Right atrium auricular region (tissue), 2 donors: ENCODE results near the gene LTV1. TPM values are rescaled to one million over a fixed set of nuclear protein-coding genes. Genes with fewer than 3 reads are reported as not detected.

Experiments used
- DNase-seq: peaks from one replicate; pipeline ENCODE4 v3.0.0-alpha.2; 2019; ENCODE audit warnings: low spot score
- H3K27ac ChIP-seq, 2 donors: fragments of 200-600 bp; sonication (generic); 1 replicate in 1 of 2; 2 replicates in 1 of 2; pipeline ENCODE4 v1.5.1; 2016 to 2019
- H3K27me3 ChIP-seq, 2 donors: fragments of 200-600 bp; sonication (generic); one replicate each; pipeline versions ENCODE4 v1.5.1 to v1.6.0; 2017 to 2019
- H3K36me3 ChIP-seq: fragments of 200-600 bp; sonication (generic); one replicate; pipeline ENCODE4 v1.5.1; 2016
- H3K4me1 ChIP-seq, 2 donors: fragments of 200-600 bp; sonication (generic); one replicate each; pipeline versions ENCODE4 v1.5.1 to v1.6.0; 2017 to 2019
- H3K4me3 ChIP-seq, 2 donors: fragments of 200-600 bp; sonication (generic); 1 replicate in 1 of 2; 2 replicates in 1 of 2; pipeline ENCODE4 v1.5.1; 2017 to 2019; ENCODE audit warnings: mild to moderate bottlenecking in 1 of 2, moderate library complexity in 1 of 2
- H3K9me3 ChIP-seq, 2 donors: fragments of 200-600 bp; sonication (generic); one replicate each; pipeline ENCODE4 v1.5.1; 2019
- CTCF ChIP-seq, 2 donors: fragments of 200-600 bp; sonication (generic); IDR thresholded peaks; one replicate each; pipeline ENCODE4 v1.5.1; 2019; ENCODE audit warnings: antibody characterized with exemption in 2 of 2
- total RNA-seq, 2 donors: library from RNA; depleted of rRNA; stranded (reverse); fragments of >200 nt; gene quantifications; one replicate each; pipeline ENCODE4 v1.1.0, GENCODE V29; 2016

The LTV1 gene
- total RNA-seq, 2 donors from 2014 or later: 8.4 to 9.1 TPM

GRCh38 chr6:143884216-143884900 is 41.2 kb downstream of the LTV1 start:
- Histone ChIP-seq H3K36me3 (no peaks in the 10 kb centered on the region), H3K9me3 (peaks cover 0 to 5% of the 10 kb centered on the region in 2 donors), H3K27ac (no peak overlapping the region), H3K4me3 (no peak overlapping the region), H3K27me3 (no peaks in the 10 kb centered on the region), H3K4me1 (no peaks in the 10 kb centered on the region)
- no peak for DNase-seq
- no peak for TF ChIP-seq CTCF (IDR thresholded peaks at IDR 0.05)

GRCh38 chr6:143885116-143885515 is 42.0 kb downstream of the LTV1 start:
- no peak overlapping the region for H3K4me3 ChIP-seq
- no peaks in the 10 kb centered on the region for H3K36me3 ChIP-seq
- H3K4me1 ChIP-seq: no peaks in the 10 kb centered on the region
- no peak for DNase-seq
- no peaks in the 10 kb centered on the region for H3K27me3 ChIP-seq
- H3K27ac ChIP-seq: no peak overlapping the region
- peaks cover 0 to 5% of the 10 kb centered on the region in 2 donors for H3K9me3 ChIP-seq
- TF ChIP-seq CTCF (IDR thresholded peaks at IDR 0.05): no peak

GRCh38 chr6:143894655-143895054 is 51.5 kb downstream of the LTV1 start:
- TF ChIP-seq CTCF (IDR thresholded peaks at IDR 0.05): no peak
- no peak overlapping the region for H3K4me3 ChIP-seq
- no peaks in the 10 kb centered on the region for H3K27me3 ChIP-seq
- H3K36me3 ChIP-seq: no peaks in the 10 kb centered on the region
- H3K27ac ChIP-seq: no peak overlapping the region
- H3K4me1 ChIP-seq: no peaks in the 10 kb centered on the region
- DNase-seq: no peak
- H3K9me3 ChIP-seq: no peaks in the 10 kb centered on the region

- no peaks in the 10 kb centered on the region for H3K36me3 ChIP-seq
- no peaks in the 10 kb centered on the region for H3K27me3 ChIP-seq
- no peak for TF ChIP-seq CTCF (IDR thresholded peaks at IDR 0.05)
- H3K9me3 ChIP-seq: no peaks in the 10 kb centered on the region
- no peak overlapping the region for H3K27ac ChIP-seq
- no peak for DNase-seq
- no peak overlapping the region for H3K4me3 ChIP-seq
- no peaks in the 10 kb centered on the region for H3K4me1 ChIP-seq
Measured at GRCh38 chr6:143896126-143896860, 53.2 kb downstream of the LTV1 start.

GRCh38 chr6:143900358-143900757 is 57.2 kb downstream of the LTV1 start:
- no peak for TF ChIP-seq CTCF (IDR thresholded peaks at IDR 0.05)
- H3K4me1 ChIP-seq: peaks cover 0 to 16% of the 10 kb centered on the region in 2 donors
- H3K4me3 ChIP-seq: no peak overlapping the region
- H3K9me3 ChIP-seq: no peaks in the 10 kb centered on the region
- no peak for DNase-seq
- H3K36me3 ChIP-seq: no peaks in the 10 kb centered on the region
- no peak overlapping the region for H3K27ac ChIP-seq
- H3K27me3 ChIP-seq: no peaks in the 10 kb centered on the region
